GM12864 (cell line): ENCODE results near the gene RNF26.

ENCODE experiments used
- DNase-seq: peaks from one replicate; pipeline ENCODE4 v3.0.0-alpha.2; 2011; ENCODE audit warnings: low read depth
- H3K4me3 ChIP-seq: 2 replicates; pipeline ENCODE4 v1.5.1; 2011; ENCODE audit warnings: mild to moderate bottlenecking, low read depth, low read length, control low read depth
- CTCF ChIP-seq: IDR thresholded peaks from 2 replicates; pipeline ENCODE4 v1.5.1; 2011; ENCODE audit warnings: low read depth, mild to moderate bottlenecking, moderate library complexity, low read length, control low read depth, inconsistent platforms; ENCODE audit errors: missing control alignments

The RNF26 gene

GRCh38 chr11:119297938-119298337 is 36.4 kb upstream of the RNF26 start:
- no peak for TF ChIP-seq CTCF
- no peak overlapping the region for H3K4me3 ChIP-seq
- DNase-seq: no peak

- no peak overlapping the region for H3K4me3 ChIP-seq
- DNase-seq: no peak
- no peak for TF ChIP-seq CTCF
Observed at GRCh38 chr11:119298726-119299125, 35.6 kb upstream of the RNF26 start.

- DNase-seq: no peak
- no peak for TF ChIP-seq CTCF
- no peak overlapping the region for H3K4me3 ChIP-seq
Observed at GRCh38 chr11:119299416-119299815, 34.9 kb upstream of the RNF26 start.

- no peak for DNase-seq
- TF ChIP-seq CTCF: no peak
- H3K4me3 ChIP-seq: no peak overlapping the region
Observed at GRCh38 chr11:119300198-119300964, 33.9 kb upstream of the RNF26 start.

- DNase-seq: no peak
- no peak for TF ChIP-seq CTCF
- no peak overlapping the region for H3K4me3 ChIP-seq
Observed at GRCh38 chr11:119303227-119303718, 31.1 kb upstream of the RNF26 start.

- TF ChIP-seq CTCF: no peak
- DNase-seq: no peak
- no peak overlapping the region for H3K4me3 ChIP-seq
Observed at GRCh38 chr11:119305556-119306372, 28.6 kb upstream of the RNF26 start.
